GM18508 (cell line): Measurements from ENCODE around the gene HOXB7.

Source experiments
- ATAC-seq: cut with Tn5 transposase; IDR thresholded peaks from one replicate; pipeline ENCODE4 v1.9.1; 2021; ENCODE audit warnings: moderate number of reproducible peaks; ENCODE audit not compliant: insufficient read depth, unreplicated experiment

Gene HOXB7

GRCh38 chr17:48558057-48558830 lies 52.6 kb downstream of the HOXB7 start:
- ATAC-seq = no peak
